K562 (cell line): ENCODE results near the gene GATA1. TPM values are rescaled to one million over a fixed set of nuclear protein-coding genes. Genes with fewer than 3 reads are reported as not detected.

Experiments
- CSDE1 ChIP-seq, 2 experiments: fragments of 450-650 bp; IDR thresholded peaks; 2 replicates each; pipeline ENCODE4 v1.6.1; 2016; ENCODE audit warnings: mild to moderate bottlenecking in 1 of 2
- EHMT2 ChIP-seq: fragments of 450-650 bp; IDR thresholded peaks from 2 replicates; pipeline ENCODE4 v1.6.1; 2018; ENCODE audit warnings: antibody characterized with exemption
- FOSL1 ChIP-seq: fragments of 200-800 bp; sonication (Bioruptor generic); conservative IDR thresholded peaks from 2 replicates; pipeline ENCODE4 v1.6.1; 2016; ENCODE audit warnings: missing genetic modification characterization, missing compliant biosample characterization
- JUND ChIP-seq, 2 experiments: IDR thresholded peaks; 2 replicates in 1 of 2; 3 replicates in 1 of 2; pipeline ENCODE4 v1.6.1; 2011; ENCODE audit warnings: borderline replicate concordance in 2 of 2, low read depth in 2 of 2, low read length in 2 of 2, improper control_type of control experiment in 1 of 2, missing biosample characterization in 1 of 2, missing genetic modification characterization in 1 of 2, missing genetic modification reagents in 1 of 2
- MLLT1 ChIP-seq, 2 experiments: fragments of 450-650 bp; IDR thresholded peaks; 2 replicates each; pipeline ENCODE4 v1.6.1; 2016
- STAG1 ChIP-seq: sonication (generic); formaldehyde crosslinking; IDR thresholded peaks from 2 replicates; pipeline ENCODE4 v1.5.0; 2020; ENCODE audit warnings: missing genetic modification reagents, borderline replicate concordance
- ZMIZ1 ChIP-seq, 2 experiments: fragments of 150-350 bp in 1 of 2; IDR thresholded peaks; 2 replicates each; pipeline ENCODE4 v1.6.1; 2012 to 2016; ENCODE audit warnings: low read depth in 2 of 2, low read length in 2 of 2, mild to moderate bottlenecking in 1 of 2, moderate library complexity in 1 of 2
- ZNF280B ChIP-seq: fragments of 250-450 bp; sonication (Bioruptor Pico); IDR thresholded peaks from 2 replicates; pipeline ENCODE4 v1.5.1; 2021; ENCODE audit warnings: mild to moderate bottlenecking
- ZNF830 ChIP-seq: fragments of 250-450 bp; sonication (Bioruptor Pico); IDR thresholded peaks from 2 replicates; pipeline ENCODE4 v1.5.0; 2021; ENCODE audit warnings: mild to moderate bottlenecking
- polyA plus RNA-seq, 8 experiments: library from polyadenylated mRNA; depleted of rRNA in 4 of 8; stranded (reverse) in 5 of 8; unstranded in 3 of 8; fragments of >200 nt; fragmentation: Nextera tagmentation in 2 of 8; fragmentation: Illumina TruSeq in 1 of 8; extraction: Ambion mirVana in 2 of 8; extraction: Trizol in 1 of 8; gene quantifications; 2 replicates each; pipeline versions ENCODE4 v1.2.1 to v1.2.3, GENCODE V29; 2011 to 2014; ENCODE audit warnings: inconsistent platforms in 1 of 8, missing spikeins in 1 of 8
- total RNA-seq, 7 experiments: library from RNA; depleted of rRNA in 6 of 7; stranded (reverse); fragments of >200 nt in 6 of 7; fragmentation: Illumina TruSeq in 2 of 7; extraction: Trizol in 2 of 7; gene quantifications; 2 replicates each; pipeline versions ENCODE4 v1.2.1 to v1.2.3, GENCODE V29; 2011 to 2021; ENCODE audit warnings: low replicate concordance in 1 of 7
- TF ChIP-seq, protein P1 (sequence below): fragments of 250-450 bp; sonication (Bioruptor Pico); IDR thresholded peaks from 2 replicates; pipeline ENCODE4 v1.5.0; 2021
- TF ChIP-seq, protein P2 (sequence below): fragments of 450-650 bp; IDR thresholded peaks from 2 replicates; pipeline ENCODE4 v1.6.1; 2017; ENCODE audit warnings: antibody characterized with exemption, mild to moderate bottlenecking

GATA1 gene
- total and polyA plus RNA-seq, 9 of the 15 experiments (the other 6 are each of a cell fraction or from before 2014, with no cell fraction given): 11.9 to 291 (median 116) TPM

- TF ChIP-seq, protein P1, sequence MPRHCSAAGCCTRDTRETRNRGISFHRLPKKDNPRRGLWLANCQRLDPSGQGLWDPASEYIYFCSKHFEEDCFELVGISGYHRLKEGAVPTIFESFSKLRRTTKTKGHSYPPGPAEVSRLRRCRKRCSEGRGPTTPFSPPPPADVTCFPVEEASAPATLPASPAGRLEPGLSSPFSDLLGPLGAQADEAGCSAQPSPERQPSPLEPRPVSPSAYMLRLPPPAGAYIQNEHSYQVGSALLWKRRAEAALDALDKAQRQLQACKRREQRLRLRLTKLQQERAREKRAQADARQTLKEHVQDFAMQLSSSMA (CRISPR knock-in tag): no peak
- peak in 1 of 2 experiments; percentile 94; a peak in 2 of 4 replicates for TF ChIP-seq MLLT1 (IDR thresholded peaks at IDR 0.05)
- no peak for TF ChIP-seq ZNF280B (CRISPR knock-in tag)
- TF ChIP-seq STAG1 (CRISPR knock-in tag): no peak
- TF ChIP-seq ZMIZ1 (IDR thresholded peaks at IDR 0.05; ENCODE audit: low read depth in 2 of 2, low read length in 2 of 2): no peak
- TF ChIP-seq CSDE1 (IDR thresholded peaks at IDR 0.05): no peak
- 0 out of 2 replicates have a peak, but pooled peaks have one; percentile 27 for TF ChIP-seq EHMT2
- TF ChIP-seq, protein P2, sequence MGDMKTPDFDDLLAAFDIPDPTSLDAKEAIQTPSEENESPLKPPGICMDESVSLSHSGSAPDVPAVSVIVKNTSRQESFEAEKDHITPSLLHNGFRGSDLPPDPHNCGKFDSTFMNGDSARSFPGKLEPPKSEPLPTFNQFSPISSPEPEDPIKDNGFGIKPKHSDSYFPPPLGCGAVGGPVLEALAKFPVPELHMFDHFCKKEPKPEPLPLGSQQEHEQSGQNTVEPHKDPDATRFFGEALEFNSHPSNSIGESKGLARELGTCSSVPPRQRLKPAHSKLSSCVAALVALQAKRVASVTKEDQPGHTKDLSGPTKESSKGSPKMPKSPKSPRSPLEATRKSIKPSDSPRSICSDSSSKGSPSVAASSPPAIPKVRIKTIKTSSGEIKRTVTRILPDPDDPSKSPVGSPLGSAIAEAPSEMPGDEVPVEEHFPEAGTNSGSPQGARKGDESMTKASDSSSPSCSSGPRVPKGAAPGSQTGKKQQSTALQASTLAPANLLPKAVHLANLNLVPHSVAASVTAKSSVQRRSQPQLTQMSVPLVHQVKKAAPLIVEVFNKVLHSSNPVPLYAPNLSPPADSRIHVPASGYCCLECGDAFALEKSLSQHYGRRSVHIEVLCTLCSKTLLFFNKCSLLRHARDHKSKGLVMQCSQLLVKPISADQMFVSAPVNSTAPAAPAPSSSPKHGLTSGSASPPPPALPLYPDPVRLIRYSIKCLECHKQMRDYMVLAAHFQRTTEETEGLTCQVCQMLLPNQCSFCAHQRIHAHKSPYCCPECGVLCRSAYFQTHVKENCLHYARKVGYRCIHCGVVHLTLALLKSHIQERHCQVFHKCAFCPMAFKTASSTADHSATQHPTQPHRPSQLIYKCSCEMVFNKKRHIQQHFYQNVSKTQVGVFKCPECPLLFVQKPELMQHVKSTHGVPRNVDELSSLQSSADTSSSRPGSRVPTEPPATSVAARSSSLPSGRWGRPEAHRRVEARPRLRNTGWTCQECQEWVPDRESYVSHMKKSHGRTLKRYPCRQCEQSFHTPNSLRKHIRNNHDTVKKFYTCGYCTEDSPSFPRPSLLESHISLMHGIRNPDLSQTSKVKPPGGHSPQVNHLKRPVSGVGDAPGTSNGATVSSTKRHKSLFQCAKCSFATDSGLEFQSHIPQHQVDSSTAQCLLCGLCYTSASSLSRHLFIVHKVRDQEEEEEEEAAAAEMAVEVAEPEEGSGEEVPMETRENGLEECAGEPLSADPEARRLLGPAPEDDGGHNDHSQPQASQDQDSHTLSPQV: 0 out of 2 replicates have a peak, but pooled peaks have one; percentile 60
- peak; percentile 46; the same call in 1 of the 2 replicates for TF ChIP-seq FOSL1 (tag)
- TF ChIP-seq JUND (IDR thresholded peaks at IDR 0.05; ENCODE audit: borderline replicate concordance, low read depth, low read length): 0 out of 2 replicates have a peak, but pooled peaks have one; percentile 27
- TF ChIP-seq JUND (tag; IDR thresholded peaks at IDR 0.05; ENCODE audit: borderline replicate concordance, low read depth, low read length): no peak
- no peak for TF ChIP-seq ZNF830
Observed at GRCh38 chrX:48776818-48777439, 9.5 kb upstream of the GATA1 start (continued).
